GM12892 (cell line): ENCODE results near the gene TECPR1.

ENCODE experiments used
- POLR2A ChIP-seq: IDR thresholded peaks from 2 replicates; pipeline ENCODE4 v1.6.1; 2011; ENCODE audit warnings: low read depth, low read length, control low read depth
- POLR2AphosphoS5 ChIP-seq: IDR thresholded peaks from 2 replicates; pipeline ENCODE4 v1.6.1; 2011; ENCODE audit warnings: low read depth, low read length, control low read depth

GRCh38 chr7:98278408-98278807, 26.4 kb upstream of the TECPR1 start:
- TF ChIP-seq POLR2AphosphoS5 (no peak), POLR2A (no peak)
